Measurements from ENCODE around the gene SEPTIN2.

SEPTIN2 gene

DNA sequence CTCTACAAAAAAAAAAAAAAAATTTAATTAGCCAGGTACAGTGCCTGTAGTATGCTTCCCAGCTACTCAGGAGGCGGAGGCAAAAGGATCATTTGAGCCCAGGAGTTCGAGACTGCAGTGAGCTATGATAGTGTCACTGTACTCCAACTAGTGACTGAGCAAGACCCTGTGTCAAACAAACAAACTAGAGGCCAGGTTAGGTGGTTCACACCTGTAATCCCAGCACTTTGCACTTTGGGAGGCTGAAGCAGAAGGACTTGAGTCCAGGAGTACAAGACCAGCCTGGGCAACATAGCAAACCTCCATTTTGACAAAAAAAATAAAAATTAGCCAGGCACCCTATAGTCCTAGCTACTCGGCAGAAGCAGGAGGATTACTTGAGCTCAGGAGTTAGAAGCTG is 13.6 kb upstream of the SEPTIN2 start:
- ChIA-PET POLR2A (interaction anchor here (1.0 kb wide), 1 partner anchor 13 kb away, joined by 3 read pairs; no protein-coding TSS in a partner anchor), CTCF (interaction anchor here (1.0 to 4.5 kb wide), 3 partner anchors 12 to 14 kb away, joined by 3 to 23 read pairs (median 4); partner anchors contain the start of genes HDLBP and SEPTIN2)
- TF ChIP-seq, protein P1, sequence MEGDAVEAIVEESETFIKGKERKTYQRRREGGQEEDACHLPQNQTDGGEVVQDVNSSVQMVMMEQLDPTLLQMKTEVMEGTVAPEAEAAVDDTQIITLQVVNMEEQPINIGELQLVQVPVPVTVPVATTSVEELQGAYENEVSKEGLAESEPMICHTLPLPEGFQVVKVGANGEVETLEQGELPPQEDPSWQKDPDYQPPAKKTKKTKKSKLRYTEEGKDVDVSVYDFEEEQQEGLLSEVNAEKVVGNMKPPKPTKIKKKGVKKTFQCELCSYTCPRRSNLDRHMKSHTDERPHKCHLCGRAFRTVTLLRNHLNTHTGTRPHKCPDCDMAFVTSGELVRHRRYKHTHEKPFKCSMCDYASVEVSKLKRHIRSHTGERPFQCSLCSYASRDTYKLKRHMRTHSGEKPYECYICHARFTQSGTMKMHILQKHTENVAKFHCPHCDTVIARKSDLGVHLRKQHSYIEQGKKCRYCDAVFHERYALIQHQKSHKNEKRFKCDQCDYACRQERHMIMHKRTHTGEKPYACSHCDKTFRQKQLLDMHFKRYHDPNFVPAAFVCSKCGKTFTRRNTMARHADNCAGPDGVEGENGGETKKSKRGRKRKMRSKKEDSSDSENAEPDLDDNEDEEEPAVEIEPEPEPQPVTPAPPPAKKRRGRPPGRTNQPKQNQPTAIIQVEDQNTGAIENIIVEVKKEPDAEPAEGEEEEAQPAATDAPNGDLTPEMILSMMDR (IDR thresholded peaks at IDR 0.05; ENCODE audit: insufficient read depth, low read length, missing control alignments): no peak
- H3K4me3 ChIP-seq (ENCODE audit: low read depth, low read length): no peak overlapping the region
- no peak for DNase-seq (ENCODE audit: low read depth, low spot score)

DNA sequence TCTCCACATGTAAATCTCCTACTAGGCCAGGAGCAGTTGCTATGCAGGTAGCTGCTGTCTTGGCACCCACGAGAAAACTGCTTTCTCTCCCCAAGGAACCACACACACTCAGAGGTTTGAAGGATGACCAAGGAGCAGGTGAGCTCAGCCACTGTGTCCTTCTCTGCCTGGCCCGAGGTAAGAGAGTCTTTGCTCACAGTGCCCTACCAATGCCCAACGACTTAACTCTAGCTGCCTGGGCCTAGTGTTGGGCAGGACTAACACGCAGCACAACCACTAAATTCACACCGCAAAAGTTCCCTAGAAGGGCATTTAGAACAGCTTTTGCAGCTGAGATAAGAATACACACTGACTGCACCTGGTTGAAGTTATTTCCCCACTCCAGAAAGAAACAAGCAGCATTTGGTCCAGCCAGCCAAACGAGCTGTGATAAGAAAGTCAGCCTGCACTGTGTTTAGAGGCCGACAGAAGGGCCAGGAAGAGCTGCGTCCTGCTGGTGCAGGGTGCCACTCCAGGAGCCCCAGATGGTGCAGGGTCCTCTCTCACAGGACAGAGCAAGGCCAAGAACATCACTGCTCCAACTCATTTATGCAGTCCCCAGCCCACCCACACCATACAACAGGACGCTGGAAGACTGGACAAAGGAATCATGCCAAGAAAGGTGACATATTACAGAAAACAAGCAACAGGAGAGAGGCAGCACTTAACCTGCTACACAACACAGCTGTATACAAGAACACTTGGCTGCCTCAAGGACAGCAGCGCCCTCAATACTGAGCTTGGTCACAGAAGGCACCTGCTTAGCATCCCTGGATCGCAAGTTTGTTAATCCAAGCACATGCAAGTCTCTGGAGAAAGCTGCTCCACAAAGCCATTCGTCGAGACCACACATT is 12.7 kb upstream of the SEPTIN2 start:
- H3K4me3 ChIP-seq (ENCODE audit: low read depth, low read length): no peak overlapping the region
- no peak for DNase-seq (ENCODE audit: low read depth, low spot score)
- TF ChIP-seq, protein P1 (IDR thresholded peaks at IDR 0.05; ENCODE audit: insufficient read depth, low read length, missing control alignments): no peak
- ChIA-PET CTCF (interaction anchor here (0.9 to 4.5 kb wide), 4 partner anchors 10 to 15 kb away, joined by 3 to 23 read pairs (median 3); partner anchors contain the start of genes HDLBP and SEPTIN2), POLR2A (interaction anchor here (1.0 kb wide), 2 partner anchors 12 kb away, joined by 3 to 4 read pairs; partner anchors contain the start of gene HDLBP)

DNA sequence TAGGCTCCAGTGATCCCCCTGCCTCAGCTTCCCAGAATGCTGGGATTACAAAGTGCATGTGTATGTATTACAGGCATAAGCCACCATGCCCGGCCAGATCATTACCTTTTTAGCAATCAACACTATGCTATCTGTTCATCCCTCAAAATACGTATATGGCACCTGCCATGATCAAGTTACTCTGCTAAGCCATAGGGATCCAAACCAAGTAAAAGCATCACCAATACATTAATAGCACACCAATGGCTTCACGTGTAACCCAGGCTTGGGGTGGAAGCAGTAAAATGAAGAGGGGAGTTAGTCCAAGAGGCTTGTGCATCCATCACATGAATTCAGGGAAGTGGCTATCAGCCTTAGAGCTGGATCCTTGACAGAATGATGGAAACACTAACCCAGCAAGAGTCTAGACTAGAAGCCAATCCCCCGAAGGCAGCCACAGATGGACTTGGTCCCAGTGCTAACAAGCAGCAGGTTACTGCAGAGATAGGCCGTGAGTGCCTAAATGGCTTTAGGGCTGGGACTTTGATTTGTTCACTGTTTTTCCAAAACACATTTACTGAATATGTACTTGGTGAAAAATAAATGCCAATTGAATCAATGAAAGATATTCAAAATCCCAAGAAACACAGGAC is 11.6 kb upstream of the SEPTIN2 start:
- POLR2A ChIA-PET: interaction anchor here (1.0 kb wide), 1 partner anchor 11 kb away, joined by 4 read pairs; the partner anchor contains the start of gene HDLBP
- H3K4me3 ChIP-seq (ENCODE audit: low read depth, low read length): no peak overlapping the region
- CTCF ChIA-PET: interaction anchor here (4.5 kb wide), 1 partner anchor 10 kb away, joined by 23 read pairs; the partner anchor contains the start of genes HDLBP and SEPTIN2
- TF ChIP-seq, protein P1 (IDR thresholded peaks at IDR 0.05; ENCODE audit: insufficient read depth, low read length, missing control alignments): no peak
- no peak for DNase-seq (ENCODE audit: low read depth, low spot score)

DNA sequence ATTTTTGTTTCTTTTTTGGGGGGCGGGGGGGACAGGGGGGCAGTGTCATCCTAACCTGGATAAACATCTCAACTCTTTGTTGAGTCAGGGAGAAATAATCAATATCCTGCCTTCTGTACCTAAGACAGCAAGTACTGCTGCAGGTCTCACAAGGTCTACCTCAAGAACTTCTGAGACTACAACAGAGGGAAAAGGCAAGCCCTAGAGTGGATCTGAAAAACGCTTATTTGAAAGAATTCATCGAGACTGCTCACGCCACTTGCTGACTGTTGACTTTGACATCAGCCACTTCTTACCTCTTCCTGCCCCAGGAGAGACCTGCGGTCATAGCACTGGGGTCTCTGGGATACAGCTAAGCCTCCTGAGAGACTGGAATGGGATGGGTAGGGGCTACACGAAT is 8.7 kb upstream of the SEPTIN2 start:
- ChIA-PET POLR2A (interaction anchor here (1.2 kb wide), 1 partner anchor 8 kb away, joined by 4 read pairs; the partner anchor contains the start of gene HDLBP), CTCF (interaction anchor here (0.6 to 1.4 kb wide), 2 partner anchors 8 to 359 kb away, joined by 3 to 5 read pairs; partner anchors contain the start of genes HDLBP and SEPTIN2)
- TF ChIP-seq, protein P1 (IDR thresholded peaks at IDR 0.05; ENCODE audit: insufficient read depth, low read length, missing control alignments): no peak
- no peak overlapping the region for H3K4me3 ChIP-seq (ENCODE audit: low read depth, low read length)
- DNase-seq (ENCODE audit: low read depth, low spot score): no peak

DNA sequence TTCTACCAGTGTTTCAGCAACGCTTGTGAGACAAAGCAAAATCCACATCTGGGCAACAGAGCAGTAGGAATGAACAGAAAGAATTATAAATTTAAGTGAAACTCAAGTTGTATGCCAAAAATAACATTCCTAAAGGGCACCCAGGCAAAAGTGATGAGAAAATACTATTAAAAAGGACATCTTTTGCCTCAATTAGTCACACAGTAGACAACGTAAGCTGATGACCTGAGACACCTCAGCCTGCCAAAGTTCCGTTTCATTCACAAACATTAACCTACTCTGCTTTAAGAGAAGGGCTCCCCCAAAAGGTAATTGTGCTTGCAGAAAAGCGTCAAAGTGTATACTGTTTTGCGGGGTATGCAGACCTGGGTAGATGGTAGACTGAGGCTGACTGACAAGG is 7.5 kb upstream of the SEPTIN2 start:
- CTCF ChIA-PET: interaction anchor here (1.1 kb wide), 1 partner anchor 13 kb away, joined by 3 read pairs; no protein-coding TSS in a partner anchor
- POLR2A ChIA-PET: interaction anchor here (0.5 kb wide), 1 partner anchor 378 kb away, joined by 3 read pairs; the partner anchor contains the start of gene DTYMK

More for the DNA sequence above, 7.5 kb upstream of the SEPTIN2 start:
- TF ChIP-seq, protein P1 (IDR thresholded peaks at IDR 0.05; ENCODE audit: insufficient read depth, low read length, missing control alignments): no peak
- no peak overlapping the region for H3K4me3 ChIP-seq (ENCODE audit: low read depth, low read length)
- DNase-seq (ENCODE audit: low read depth, low spot score): no peak
